ENCODE measurements around the gene SPECC1.

SPECC1 gene

GRCh38 chr17:20040216-20040615, 31.1 kb downstream of the SPECC1 start:
- Histone ChIP-seq H3K4me3 (ENCODE audit: low read depth, low read length, poor library complexity, severe bottlenecking) (no peak overlapping the region), H4K20me1 (ENCODE audit: insufficient read depth, low read length) (no peaks in the 10 kb centered on the region), H3K4me2 (ENCODE audit: low read length) (no peak overlapping the region), H3F3A (ENCODE audit: insufficient read depth, low read length) (no peaks in the 10 kb centered on the region), H3K4me1 (ENCODE audit: insufficient read depth, low read length, severe bottlenecking) (no peaks in the 10 kb centered on the region), H3K9me3 (ENCODE audit: low read length) (no peaks in the 10 kb centered on the region), H3K9me2 (ENCODE audit: low read depth, low read length) (no peaks in the 10 kb centered on the region), H3K27ac (ENCODE audit: low read depth, low read length, poor library complexity, severe bottlenecking) (no peak overlapping the region), H3K9ac (ENCODE audit: low read length) (no peak overlapping the region), H3K79me2 (ENCODE audit: insufficient read depth, low read length) (no peaks in the 10 kb centered on the region), H3K27me3 (ENCODE audit: insufficient read depth, low read length) (no peaks in the 10 kb centered on the region; the same call in 1 of the 2 replicates), H3K36me3 (ENCODE audit: insufficient read depth, low read length) (no peaks in the 10 kb centered on the region), H2AFZ (ENCODE audit: low read length) (no peak overlapping the region)
- TF ChIP-seq EZH2 (IDR thresholded peaks at IDR 0.05; ENCODE audit: borderline replicate concordance, low read length) = no peak

GRCh38 chr17:20043021-20043420, 33.9 kb downstream of the SPECC1 start:
- no peaks in the 10 kb centered on the region; the same call in 1 of the 2 replicates for H3K27me3 ChIP-seq (ENCODE audit: insufficient read depth, low read length)
- no peaks in the 10 kb centered on the region for H3K9me2 ChIP-seq (ENCODE audit: low read depth, low read length)
- no peaks in the 10 kb centered on the region for H3K36me3 ChIP-seq (ENCODE audit: insufficient read depth, low read length)
- no peak overlapping the region for H3K27ac ChIP-seq (ENCODE audit: low read depth, low read length, poor library complexity, severe bottlenecking)
- H4K20me1 ChIP-seq (ENCODE audit: insufficient read depth, low read length) = no peaks in the 10 kb centered on the region
- H2AFZ ChIP-seq (ENCODE audit: low read length) = no peak overlapping the region
- no peaks in the 10 kb centered on the region for H3F3A ChIP-seq (ENCODE audit: insufficient read depth, low read length)
- no peaks in the 10 kb centered on the region for H3K9me3 ChIP-seq (ENCODE audit: low read length)
- H3K4me1 ChIP-seq (ENCODE audit: insufficient read depth, low read length, severe bottlenecking) = no peaks in the 10 kb centered on the region
- H3K79me2 ChIP-seq (ENCODE audit: insufficient read depth, low read length) = no peaks in the 10 kb centered on the region
- TF ChIP-seq CTCF (IDR thresholded peaks at IDR 0.05; ENCODE audit: low read length) (no peak), EZH2 (IDR thresholded peaks at IDR 0.05; ENCODE audit: borderline replicate concordance, low read length) (no peak)
- H3K9ac ChIP-seq (ENCODE audit: low read length) = no peak overlapping the region
- no peak overlapping the region for H3K4me3 ChIP-seq (ENCODE audit: low read depth, low read length, poor library complexity, severe bottlenecking)
- H3K4me2 ChIP-seq (ENCODE audit: low read length) = no peak overlapping the region

- Histone ChIP-seq H3K4me2 (ENCODE audit: low read length) (no peak overlapping the region), H4K20me1 (ENCODE audit: insufficient read depth, low read length) (no peaks in the 10 kb centered on the region), H3K4me1 (ENCODE audit: insufficient read depth, low read length, severe bottlenecking) (no peaks in the 10 kb centered on the region), H3F3A (ENCODE audit: insufficient read depth, low read length) (no peaks in the 10 kb centered on the region), H3K79me2 (ENCODE audit: insufficient read depth, low read length) (no peaks in the 10 kb centered on the region), H3K27me3 (ENCODE audit: insufficient read depth, low read length) (no peaks in the 10 kb centered on the region; the same call in 1 of the 2 replicates), H3K9me3 (ENCODE audit: low read length) (no peaks in the 10 kb centered on the region), H3K27ac (ENCODE audit: low read depth, low read length, poor library complexity, severe bottlenecking) (no peak overlapping the region), H3K9me2 (ENCODE audit: low read depth, low read length) (no peaks in the 10 kb centered on the region), H3K9ac (ENCODE audit: low read length) (no peak overlapping the region), H2AFZ (ENCODE audit: low read length) (no peak overlapping the region), H3K4me3 (ENCODE audit: low read depth, low read length, poor library complexity, severe bottlenecking) (no peak overlapping the region), H3K36me3 (ENCODE audit: insufficient read depth, low read length) (no peaks in the 10 kb centered on the region)
- TF ChIP-seq EZH2 (IDR thresholded peaks at IDR 0.05; ENCODE audit: borderline replicate concordance, low read length) (no peak), CTCF (IDR thresholded peaks at IDR 0.05; ENCODE audit: low read length) (no peak)
Measured at GRCh38 chr17:20045476-20045875, 36.3 kb downstream of the SPECC1 start.

- H3K4me1 ChIP-seq (ENCODE audit: insufficient read depth, low read length, severe bottlenecking) = no peaks in the 10 kb centered on the region
- H3K9me2 ChIP-seq (ENCODE audit: low read depth, low read length) = no peaks in the 10 kb centered on the region
- no peaks in the 10 kb centered on the region; the same call in 1 of the 2 replicates for H3K27me3 ChIP-seq (ENCODE audit: insufficient read depth, low read length)
- H3K79me2 ChIP-seq (ENCODE audit: insufficient read depth, low read length) = no peaks in the 10 kb centered on the region
- H3K4me2 ChIP-seq (ENCODE audit: low read length) = no peak overlapping the region
- H4K20me1 ChIP-seq (ENCODE audit: insufficient read depth, low read length) = no peaks in the 10 kb centered on the region
- no peak overlapping the region for H2AFZ ChIP-seq (ENCODE audit: low read length)
- H3F3A ChIP-seq (ENCODE audit: insufficient read depth, low read length) = no peaks in the 10 kb centered on the region
- H3K27ac ChIP-seq (ENCODE audit: low read depth, low read length, poor library complexity, severe bottlenecking) = no peak overlapping the region
- no peaks in the 10 kb centered on the region for H3K9me3 ChIP-seq (ENCODE audit: low read length)
- TF ChIP-seq CTCF (IDR thresholded peaks at IDR 0.05; ENCODE audit: low read length) (no peak), EZH2 (IDR thresholded peaks at IDR 0.05; ENCODE audit: borderline replicate concordance, low read length) (no peak)
- H3K9ac ChIP-seq (ENCODE audit: low read length) = no peak overlapping the region
- no peak overlapping the region for H3K4me3 ChIP-seq (ENCODE audit: low read depth, low read length, poor library complexity, severe bottlenecking)
- H3K36me3 ChIP-seq (ENCODE audit: insufficient read depth, low read length) = no peaks in the 10 kb centered on the region
Measured at GRCh38 chr17:20046629-20047028, 37.5 kb downstream of the SPECC1 start.

Measured in OCI-LY1 (cell line).